ENCODE data around the gene EPRS1.

GRCh38 chr1:220093361-220094015, 47.2 kb upstream of the EPRS1 start:
- TF ChIP-seq POLR2A (IDR thresholded peaks at IDR 0.05; ENCODE audit: low read length) (no peak), GATA1 (IDR thresholded peaks at IDR 0.05; ENCODE audit: low read depth, low read length) (no peak)

All from erythroblast (primary cell).